CD4-positive, alpha-beta T cell treated with Interleukin-4 for 1 hour (primary cell): ENCODE data around the gene LENG9.
"Not testable (repeated sequence)": the region's sequence is repeated elsewhere in the genome, so short reads cannot be mapped to it uniquely, and the experiment has no call there.

ENCODE experiments used
- DNase-seq, 2 donors: peaks; one replicate each; pipeline ENCODE4 v3.0.0-alpha.2; 2020 to 2022

The LENG9 gene

GRCh38 chr19:54463531-54464043 is at the start of gene LENG9:
Gene LENG9 (minus strand): TSS chr19:54463778. CDS start chr19:54463526, 252 bp downstream.
- peak; percentile 97 to 98 for DNase-seq

- DNase-seq, result not testable (repeated sequence)
These were observed 45.8 kb upstream of the LENG9 start for GRCh38 chr19:54509200-54509940.

DNA sequence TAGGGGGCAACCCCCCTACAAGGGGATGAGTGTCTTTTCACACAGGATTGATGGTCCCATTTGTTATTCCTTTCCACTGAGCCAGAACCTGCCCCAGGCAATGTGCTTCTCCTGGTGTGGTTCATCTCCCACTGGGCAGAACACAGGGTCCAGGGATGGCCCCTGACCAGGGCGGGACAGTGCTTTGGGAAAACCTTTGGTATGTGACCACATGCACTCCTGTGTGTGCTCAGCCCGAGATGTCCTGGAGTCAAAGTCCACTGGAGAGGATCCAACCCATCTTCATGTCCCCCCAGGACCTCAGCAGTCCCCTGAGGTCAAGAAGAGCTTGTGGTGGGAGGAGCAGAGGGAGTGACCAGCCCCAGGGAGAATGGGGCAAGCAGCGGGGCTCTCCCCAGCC is 44.9 kb upstream of the LENG9 start:
- DNase-seq, result not testable (repeated sequence)

GRCh38 chr19:54507824-54508223 is 44.2 kb upstream of the LENG9 start:
- no peak for DNase-seq

- not testable (repeated sequence) for DNase-seq
These were observed 43.6 kb upstream of the LENG9 start for GRCh38 chr19:54507038-54507717.

DNA sequence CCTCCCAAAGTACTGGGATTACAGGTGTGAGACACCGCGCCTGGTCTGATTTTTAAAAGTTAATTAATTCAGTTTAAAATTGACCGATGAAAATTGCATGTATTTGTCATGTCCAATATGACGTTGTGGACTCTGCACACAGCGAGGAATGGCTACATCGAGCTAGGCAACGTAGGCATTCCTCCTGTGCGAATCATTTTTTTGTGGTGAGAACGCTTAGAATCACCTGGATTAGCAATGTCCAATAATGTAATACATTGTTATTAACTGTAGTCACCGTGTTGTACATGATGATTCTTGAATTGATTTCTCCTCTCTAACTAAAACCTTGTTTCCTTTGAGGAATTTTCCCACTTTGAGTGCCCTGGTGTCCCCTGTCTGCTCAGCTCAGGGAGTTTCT is 42.5 kb upstream of the LENG9 start:
- no peak for DNase-seq

DNA sequence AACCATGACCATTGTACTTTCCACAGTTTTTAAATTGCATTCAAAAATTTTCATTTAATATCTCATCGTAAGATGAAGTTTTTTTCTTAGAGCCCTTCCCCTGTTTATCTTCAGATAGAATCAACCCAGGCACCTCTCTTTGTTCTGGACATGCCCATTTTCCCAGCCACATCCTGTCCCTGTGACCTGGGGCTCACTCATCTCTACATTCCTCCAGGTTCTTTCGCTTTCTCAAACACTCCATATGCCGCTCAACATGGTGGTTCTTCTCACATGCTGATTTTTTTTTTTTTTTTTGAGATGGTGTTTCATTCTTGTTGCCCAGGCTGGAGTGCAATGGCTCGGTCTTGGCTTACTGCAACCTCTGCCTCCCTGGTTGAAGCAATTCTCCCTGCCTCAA is 42.0 kb upstream of the LENG9 start:
- DNase-seq, result not testable (repeated sequence)

GRCh38 chr19:54502518-54503048 is 39.0 kb upstream of the LENG9 start, which contains the start of gene LAIR2:
Gene LAIR2 (plus strand): TSS chr19:54502831. CDS start chr19:54502919, 88 bp downstream.
- peak in 1 of 2 donors; percentile 19 for DNase-seq

- DNase-seq, result not testable (repeated sequence)
These were observed 34.8 kb upstream of the LENG9 start for GRCh38 chr19:54498451-54498772.

GRCh38 chr19:54497747-54498450 is 34.3 kb upstream of the LENG9 start:
- DNase-seq, result peak; percentile 23 to 25

- not testable (repeated sequence) for DNase-seq
These were observed 31.7 kb upstream of the LENG9 start for GRCh38 chr19:54495284-54495683.

GRCh38 chr19:54493967-54494585 is 30.5 kb upstream of the LENG9 start:
- no peak for DNase-seq

- not testable (repeated sequence) for DNase-seq
These were observed 29.5 kb upstream of the LENG9 start for GRCh38 chr19:54493056-54493455.

- DNase-seq, result no peak
These were observed 29.0 kb upstream of the LENG9 start for GRCh38 chr19:54492568-54492967.

GRCh38 chr19:54489766-54490165 is 26.2 kb upstream of the LENG9 start:
- no peak for DNase-seq

- DNase-seq, result no peak
These were observed 25.8 kb upstream of the LENG9 start for GRCh38 chr19:54489341-54489740.

DNA sequence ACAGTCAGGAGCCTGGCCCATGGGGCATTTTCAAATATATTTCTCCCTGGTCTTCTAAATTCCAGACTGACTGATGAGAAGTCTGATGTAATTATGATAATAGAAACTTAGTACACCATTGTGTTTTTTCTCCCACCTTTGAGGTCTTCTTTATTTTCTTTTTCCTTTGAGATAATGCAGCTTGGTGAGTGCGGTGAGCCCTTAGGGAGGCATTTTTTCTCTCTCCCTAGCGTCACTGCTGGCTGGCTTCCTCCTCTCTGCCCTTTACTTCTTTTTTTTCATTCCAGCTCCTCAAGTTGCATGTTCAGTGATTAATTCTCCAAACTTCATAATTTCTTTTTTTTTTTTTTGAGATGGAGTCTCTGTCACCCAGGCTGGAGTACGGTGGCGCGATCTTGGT is 22.3 kb upstream of the LENG9 start:
- no peak for DNase-seq

GRCh38 chr19:54484451-54484850 is 20.9 kb upstream of the LENG9 start:
- no peak for DNase-seq

DNA sequence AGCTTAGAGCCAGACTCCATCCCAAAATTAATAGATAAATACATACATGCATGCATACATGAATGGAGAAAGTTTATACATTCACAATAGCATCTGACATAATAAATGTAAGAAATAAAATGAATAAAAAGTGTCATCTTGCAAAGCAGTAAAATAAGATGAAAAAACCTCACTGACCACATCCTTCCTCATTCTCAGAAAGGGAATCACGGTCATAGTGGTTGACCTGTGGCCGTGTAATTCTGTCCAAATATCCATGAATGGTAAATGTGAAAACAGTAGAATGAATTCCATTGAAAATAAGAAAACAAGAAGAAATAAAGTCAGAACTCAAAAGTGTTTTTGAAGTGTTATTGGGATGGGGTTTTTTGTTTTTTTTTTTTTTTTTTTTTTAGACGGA is 19.3 kb upstream of the LENG9 start:
- DNase-seq, result no peak

DNA sequence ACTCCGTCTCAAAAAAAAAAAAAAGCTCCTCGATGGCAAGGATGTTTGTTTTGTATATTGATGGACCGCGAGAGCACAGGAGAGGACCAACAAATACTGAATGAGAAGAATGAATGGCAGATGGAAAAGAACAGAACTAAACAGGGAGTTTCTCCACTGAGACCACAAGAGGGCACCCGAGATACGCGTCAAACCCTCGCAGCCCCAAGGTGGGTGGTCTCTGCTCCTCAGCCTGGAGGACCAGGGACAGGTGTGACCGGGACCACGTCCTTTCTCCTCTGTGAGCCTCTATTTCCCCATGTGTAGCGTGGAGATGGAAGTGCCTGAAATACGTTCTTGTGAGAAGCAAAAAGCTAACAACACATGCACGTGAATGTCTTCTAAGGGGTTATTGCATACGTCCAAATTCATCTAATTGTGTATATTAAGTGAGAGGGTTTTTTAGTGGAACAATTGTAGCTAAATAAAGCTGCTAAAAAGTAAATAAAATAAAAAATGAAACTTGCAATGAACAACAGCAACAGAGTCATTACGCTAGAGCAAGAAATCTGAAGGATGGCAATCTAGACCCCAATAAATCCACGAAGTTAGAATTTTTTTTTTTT is 17.9 kb upstream of the LENG9 start:
- DNase-seq, result peak; percentile 45 to 48

DNA sequence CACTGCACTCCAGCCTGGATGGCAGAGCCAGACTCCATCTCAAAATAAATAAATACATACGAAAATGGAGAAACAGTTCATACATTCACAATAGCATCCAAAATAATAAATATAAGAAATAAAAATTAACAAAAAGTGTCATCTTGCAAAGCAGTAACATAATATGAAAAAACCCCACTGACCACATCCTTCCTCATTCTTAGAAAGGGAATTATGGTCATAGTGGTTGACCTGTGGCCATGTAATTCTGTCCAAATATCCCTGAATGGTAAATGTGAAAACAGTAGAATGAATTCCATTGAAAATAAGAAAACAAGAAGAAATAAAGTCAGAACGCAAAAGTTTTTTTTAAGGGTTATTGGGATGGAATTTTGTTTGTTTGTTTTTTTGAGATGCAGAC is 16.5 kb upstream of the LENG9 start:
- DNase-seq, result no peak

- peak in 1 of 2 donors; percentile 48 for DNase-seq
These were observed 15.2 kb upstream of the LENG9 start for GRCh38 chr19:54478677-54479266.
